Measurements from ENCODE around the gene ETS1. TPM values are rescaled to one million over a fixed set of nuclear protein-coding genes. Genes with fewer than 3 reads are reported as not detected.

The ETS1 gene
- total RNA-seq, 2 donors from 2014 or later: 15.2 to 30.0 TPM

GRCh38 chr11:128609785-128610184, 22.4 kb upstream of the ETS1 start:
- TF ChIP-seq CTCF (IDR thresholded peaks at IDR 0.05) (no peak), POLR2A (IDR thresholded peaks at IDR 0.05) (no peak), POLR2AphosphoS5 (IDR thresholded peaks at IDR 0.05) (no peak)
- Histone ChIP-seq H3K9me3 (no peaks in the 10 kb centered on the region), H3K27me3 (replicated peaks; ENCODE audit: insufficient read depth) (no peaks in the 10 kb centered on the region), H3K4me1 (replicated peaks) (no peaks in the 10 kb centered on the region), H3K4me3 (no peak overlapping the region), H3K27ac (no peak overlapping the region), H3K36me3 (no peaks in the 10 kb centered on the region)
- DNase-seq (ENCODE audit: low spot score): no peak
- intact Hi-C loops (cut with DNase I): no loop called here
- 92% methylated on average over 6 of the region's 6 CpGs for WGBS

GRCh38 chr11:128608746-128609407, 21.5 kb upstream of the ETS1 start:
- WGBS: 82% methylated on average over 10 of the region's 10 CpGs
- no peaks in the 10 kb centered on the region for H3K4me1 ChIP-seq (replicated peaks)
- intact Hi-C loops (cut with DNase I): no loop called here
- DNase-seq (ENCODE audit: low spot score): no peak
- no peak overlapping the region for H3K4me3 ChIP-seq
- H3K27me3 ChIP-seq (replicated peaks; ENCODE audit: insufficient read depth): no peaks in the 10 kb centered on the region
- no peak overlapping the region for H3K27ac ChIP-seq
- no peak for TF ChIP-seq POLR2A (IDR thresholded peaks at IDR 0.05)
- no peak for TF ChIP-seq CTCF (IDR thresholded peaks at IDR 0.05)
- TF ChIP-seq POLR2AphosphoS5 (IDR thresholded peaks at IDR 0.05): no peak
- H3K36me3 ChIP-seq: no peaks in the 10 kb centered on the region
- H3K9me3 ChIP-seq: no peaks in the 10 kb centered on the region

GRCh38 chr11:128607819-128608218, 20.5 kb upstream of the ETS1 start:
- H3K36me3 ChIP-seq: no peaks in the 10 kb centered on the region
- intact Hi-C loops (cut with DNase I): no loop called here
- peak; percentile 56 for DNase-seq (ENCODE audit: low spot score)
- no peak overlapping the region for H3K27ac ChIP-seq
- H3K4me1 ChIP-seq (replicated peaks): no peaks in the 10 kb centered on the region
- whole genome bisulfite sequencing: 53% methylated on average over 5 of the region's 5 CpGs
- no peaks in the 10 kb centered on the region for H3K9me3 ChIP-seq
- TF ChIP-seq POLR2AphosphoS5 (IDR thresholded peaks at IDR 0.05): peak; percentile 85
- no peak for TF ChIP-seq POLR2A (IDR thresholded peaks at IDR 0.05)
- no peak overlapping the region for H3K4me3 ChIP-seq
- H3K27me3 ChIP-seq (replicated peaks; ENCODE audit: insufficient read depth): no peaks in the 10 kb centered on the region

GRCh38 chr11:128604723-128605122, 17.4 kb upstream of the ETS1 start:
- no peak for TF ChIP-seq CTCF (IDR thresholded peaks at IDR 0.05)
- TF ChIP-seq POLR2AphosphoS5 (IDR thresholded peaks at IDR 0.05): no peak
- TF ChIP-seq POLR2A (IDR thresholded peaks at IDR 0.05): no peak
- intact Hi-C loops (cut with DNase I): no loop called here
- H3K4me3 ChIP-seq: no peak overlapping the region
- no peaks in the 10 kb centered on the region for H3K4me1 ChIP-seq (replicated peaks)
- H3K27me3 ChIP-seq (replicated peaks; ENCODE audit: insufficient read depth): no peaks in the 10 kb centered on the region
- no peak for DNase-seq (ENCODE audit: low spot score)
- 87% methylated on average over 5 of the region's 5 CpGs for WGBS
- H3K36me3 ChIP-seq: no peaks in the 10 kb centered on the region
- H3K27ac ChIP-seq: no peak overlapping the region
- no peaks in the 10 kb centered on the region for H3K9me3 ChIP-seq

GRCh38 chr11:128603752-128604414, 16.5 kb upstream of the ETS1 start:
- WGBS: 62% methylated on average over 5 of the region's 5 CpGs
- DNase-seq (ENCODE audit: low spot score): no peak
- intact Hi-C loops (cut with DNase I): no loop called here
- Histone ChIP-seq H3K27me3 (replicated peaks; ENCODE audit: insufficient read depth) (no peaks in the 10 kb centered on the region), H3K4me1 (replicated peaks) (no peaks in the 10 kb centered on the region), H3K36me3 (no peaks in the 10 kb centered on the region), H3K9me3 (no peaks in the 10 kb centered on the region), H3K27ac (no peak overlapping the region), H3K4me3 (no peak overlapping the region)
- no peak for TF ChIP-seq POLR2A (IDR thresholded peaks at IDR 0.05)
- TF ChIP-seq CTCF (IDR thresholded peaks at IDR 0.05): no peak
- no peak for TF ChIP-seq POLR2AphosphoS5 (IDR thresholded peaks at IDR 0.05)

All from prostate gland (tissue), 2 donors.